ENCODE data around the gene ZNF19. TPM values are rescaled to one million over a fixed set of nuclear protein-coding genes. Genes with fewer than 3 reads are reported as not detected.

The ZNF19 gene
- polyA plus RNA-seq, 2 of the 4 experiments (the other 2 are of a cell fraction): 2.4 to 3.9 TPM

DNA sequence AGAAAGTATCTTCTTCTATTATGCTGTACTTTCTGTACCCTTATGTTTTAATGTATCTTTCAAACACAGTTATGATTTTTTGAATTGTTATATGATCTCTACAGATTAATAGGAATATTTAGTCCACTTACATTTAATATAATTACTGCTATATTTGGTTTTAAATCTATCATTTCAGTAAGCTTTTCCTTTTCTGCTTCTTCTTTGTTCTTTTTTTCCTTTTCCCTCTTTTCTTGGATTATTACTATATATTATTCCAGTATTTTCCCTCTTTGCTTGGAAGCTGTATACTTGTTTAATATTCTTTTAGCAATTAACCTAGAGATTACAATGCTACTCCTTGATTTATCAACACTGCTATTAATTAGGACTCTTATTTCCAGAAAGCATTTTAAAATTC lies 60.7 kb downstream of the ZNF19 start:
- CTCF ChIA-PET: interaction anchor here (1.0 to 2.5 kb wide), 5 partner anchors 12 to 182 kb away, joined by 3 to 18 read pairs (median 5); partner anchors contain the start of gene CALB2
- Histone ChIP-seq H3K4me3 (no peak overlapping the region), H3K27ac (no peak overlapping the region), H3K4me1 (peaks cover 5% of the 10 kb centered on the region; the same call in 1 of the 3 replicates), H3K9me3 (peaks cover 14% of the 10 kb centered on the region; the same call in 2 of the 3 replicates), H3K4me2 (no peak overlapping the region)
- TF ChIP-seq EP300 (IDR thresholded peaks at IDR 0.05) (no peak), NFE2L2 (conservative IDR thresholded peaks at IDR 0.05; ENCODE audit: low read length) (no peak), ZNF302 (CRISPR knock-in tag; IDR thresholded peaks at IDR 0.05) (no peak), HDAC2 (IDR thresholded peaks at IDR 0.05) (no peak), EHF (CRISPR knock-in tag; IDR thresholded peaks at IDR 0.05) (no peak), CBX8 (IDR thresholded peaks at IDR 0.05) (no peak), MYC (IDR thresholded peaks at IDR 0.05; ENCODE audit: borderline replicate concordance, low read length) (no peak)
- TF ChIP-seq, protein P1, sequence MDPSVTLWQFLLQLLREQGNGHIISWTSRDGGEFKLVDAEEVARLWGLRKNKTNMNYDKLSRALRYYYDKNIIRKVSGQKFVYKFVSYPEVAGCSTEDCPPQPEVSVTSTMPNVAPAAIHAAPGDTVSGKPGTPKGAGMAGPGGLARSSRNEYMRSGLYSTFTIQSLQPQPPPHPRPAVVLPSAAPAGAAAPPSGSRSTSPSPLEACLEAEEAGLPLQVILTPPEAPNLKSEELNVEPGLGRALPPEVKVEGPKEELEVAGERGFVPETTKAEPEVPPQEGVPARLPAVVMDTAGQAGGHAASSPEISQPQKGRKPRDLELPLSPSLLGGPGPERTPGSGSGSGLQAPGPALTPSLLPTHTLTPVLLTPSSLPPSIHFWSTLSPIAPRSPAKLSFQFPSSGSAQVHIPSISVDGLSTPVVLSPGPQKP (IDR thresholded peaks at IDR 0.05; ENCODE audit: low read depth, low read length): no peak
- TF ChIP-seq, protein P2, sequence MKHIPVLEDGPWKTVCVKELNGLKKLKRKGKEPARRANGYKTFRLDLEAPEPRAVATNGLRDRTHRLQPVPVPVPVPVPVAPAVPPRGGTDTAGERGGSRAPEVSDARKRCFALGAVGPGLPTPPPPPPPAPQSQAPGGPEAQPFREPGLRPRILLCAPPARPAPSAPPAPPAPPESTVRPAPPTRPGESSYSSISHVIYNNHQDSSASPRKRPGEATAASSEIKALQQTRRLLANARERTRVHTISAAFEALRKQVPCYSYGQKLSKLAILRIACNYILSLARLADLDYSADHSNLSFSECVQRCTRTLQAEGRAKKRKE (CRISPR knock-in tag; IDR thresholded peaks at IDR 0.05; ENCODE audit: low read depth): no peak
- POLR2A ChIA-PET: interaction anchor here (1.4 kb wide), 1 partner anchor 34 kb away, joined by 4 read pairs; the partner anchor contains the start of gene ZNF23
- no peak for ATAC-seq
- DNase-seq (ENCODE audit: low read depth in 1 of 2, low spot score in 1 of 2): no peak
- FAIRE-seq: no peak

DNA sequence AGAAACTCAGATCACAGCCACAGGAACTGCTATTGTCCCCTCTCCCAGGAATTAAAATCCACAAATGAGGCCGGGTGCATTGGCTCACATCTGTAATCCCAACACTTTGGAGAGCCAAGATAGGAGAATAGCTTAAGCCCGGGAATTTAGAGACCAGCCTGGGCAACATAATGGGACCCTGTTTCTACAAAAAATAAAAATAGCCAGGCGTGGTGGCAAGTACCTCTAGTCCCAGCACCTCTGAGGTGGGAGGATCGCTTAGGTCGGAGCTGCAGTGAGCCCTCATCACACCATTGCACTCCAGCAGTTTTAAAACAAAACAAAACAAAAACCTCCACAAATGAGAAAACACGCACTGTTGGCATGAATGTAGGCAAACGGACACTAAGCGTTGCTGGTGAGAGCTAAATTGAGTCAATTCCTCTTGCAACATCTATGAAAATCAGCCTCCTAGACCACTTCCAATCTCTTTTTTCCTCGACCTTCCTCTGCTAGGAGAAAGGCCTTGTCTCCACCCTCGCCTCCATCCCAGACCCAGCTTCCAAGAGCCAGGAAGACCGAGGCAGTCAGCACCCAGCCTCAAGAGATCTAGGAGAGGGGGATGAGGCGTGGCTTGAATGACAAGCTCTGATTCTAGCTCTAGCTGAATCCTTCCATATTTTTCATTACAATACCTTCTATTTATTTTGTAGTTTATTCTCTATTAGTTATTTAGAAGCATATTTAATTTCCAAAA lies 62.1 kb downstream of the ZNF19 start:
- ATAC-seq (no peak; a peak in 3 of 6 replicates), FAIRE-seq (no peak), DNase-seq (ENCODE audit: low read depth in 1 of 2, low spot score in 1 of 2) (peak in 1 of 2 experiments; percentile 52)
- POLR2A ChIA-PET: interaction anchor here (1.0 to 2.3 kb wide), 2 partner anchors 35 to 138 kb away, joined by 5 to 18 read pairs; partner anchors contain the start of gene ZNF23
- CTCF ChIA-PET: interaction anchor here (0.9 to 2.3 kb wide), 4 partner anchors 14 to 184 kb away, joined by 3 to 11 read pairs (median 4); no protein-coding TSS in a partner anchor
- Histone ChIP-seq H3K27ac (peak overlapping the region in 1 of 2 experiments; percentile 36; a peak in 2 of 6 replicates), H3K4me3 (no peak overlapping the region; the same call in 2 of the 3 replicates), H3K4me1 (peaks cover 5% of the 10 kb centered on the region; the same call in 1 of the 3 replicates), H3K4me2 (peak overlapping the region; percentile 80), H3K9me3 (peaks cover 14% of the 10 kb centered on the region; the same call in 2 of the 3 replicates)
- TF ChIP-seq KDM1A (IDR thresholded peaks at IDR 0.05; ENCODE audit: low read depth): 0 out of 2 replicates have a peak, but pooled peaks have one; percentile 22
- TF ChIP-seq JUN (IDR thresholded peaks at IDR 0.05): 0 out of 5 replicates have a peak, but pooled peaks of 1 of the 2 experiments have one; percentile 14
- TF ChIP-seq FOSB (CRISPR knock-in tag; IDR thresholded peaks at IDR 0.05): peak; percentile 91; the same call in 1 of the 2 replicates
- TF ChIP-seq GATA3 (IDR thresholded peaks at IDR 0.05; ENCODE audit: borderline replicate concordance): no peak; the same call in 1 of the 2 replicates
- 6% methylated on average over 12 of the region's 12 CpGs for WGBS (ENCODE audit: missing lambda C conversion rate)

DNA sequence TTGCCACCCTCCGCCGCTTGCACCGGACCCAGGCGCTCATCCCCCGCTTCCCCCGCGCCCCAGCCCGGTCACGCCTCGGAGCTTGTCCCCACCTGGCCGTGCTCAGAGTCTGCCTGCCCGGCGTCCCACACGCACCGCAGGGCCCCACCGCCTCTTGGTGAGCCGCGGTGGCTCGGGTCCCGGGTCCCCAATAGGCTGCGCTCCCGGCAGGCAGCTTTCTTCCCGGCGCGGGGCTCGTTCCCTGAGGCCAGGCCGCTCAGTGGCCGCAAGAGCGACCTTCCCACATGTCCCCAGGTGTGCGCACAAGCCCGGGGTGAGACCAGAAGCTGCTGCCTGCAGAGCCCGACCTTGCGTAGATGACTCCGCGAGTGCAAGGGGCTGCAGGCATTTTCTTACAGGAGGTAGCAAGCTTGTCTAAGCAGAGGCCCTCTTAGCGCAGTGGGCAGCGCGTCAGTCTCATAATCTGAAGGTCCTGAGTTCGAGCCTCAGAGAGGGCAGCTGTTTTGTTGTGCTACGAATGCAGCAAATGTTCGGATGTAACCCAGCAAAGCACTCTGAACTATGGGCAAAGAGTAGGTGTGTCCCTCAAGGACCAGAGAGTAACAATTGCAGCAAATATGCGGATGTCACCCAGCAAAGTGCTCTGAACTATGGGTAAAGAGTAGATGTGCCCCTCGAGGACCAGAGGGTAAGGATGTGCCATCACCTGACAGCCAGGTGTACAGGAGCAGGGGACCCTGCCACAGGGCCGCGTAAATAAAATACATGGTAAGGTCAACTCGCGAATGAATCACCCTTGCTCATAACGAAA lies 62.9 kb downstream of the ZNF19 start:
- ATAC-seq: peak; percentile 94 to 97
- peak; percentile 99 for FAIRE-seq
- ChIA-PET CTCF (interaction anchor here (1.2 to 2.3 kb wide), 3 partner anchors 13 to 184 kb away, joined by 3 to 11 read pairs (median 6); no protein-coding TSS in a partner anchor), POLR2A (interaction anchor here (1.0 to 2.3 kb wide), 2 partner anchors 36 to 139 kb away, joined by 5 to 18 read pairs; partner anchors contain the start of gene ZNF23)
- peak overlapping the region; percentile 50 for H3K4me3 ChIP-seq
- peak; percentile 97 to 98 for DNase-seq (ENCODE audit: low read depth in 1 of 2, low spot score in 1 of 2)
- H3K4me2 ChIP-seq: peak overlapping the region; percentile 80
- H3K4me1 ChIP-seq: peaks cover 5% of the 10 kb centered on the region; the same call in 1 of the 3 replicates
- 13% methylated on average over 18 of the region's 48 CpGs for WGBS (ENCODE audit: missing lambda C conversion rate)
- peak overlapping the region; percentile 18 to 69; a peak in 2 of 6 replicates for H3K27ac ChIP-seq
- H3K9me3 ChIP-seq: peaks cover 14% of the 10 kb centered on the region; the same call in 2 of the 3 replicates
- peak; percentile 94 for TF ChIP-seq SREBF2 (IDR thresholded peaks at IDR 0.05)
- TF ChIP-seq, protein P2 (CRISPR knock-in tag; IDR thresholded peaks at IDR 0.05; ENCODE audit: low read depth): no peak; the same call in 1 of the 2 replicates
- no peak for TF ChIP-seq SMC3 (IDR thresholded peaks at IDR 0.05)
- no peak for TF ChIP-seq HOXB5 (CRISPR knock-in tag; IDR thresholded peaks at IDR 0.05)
- TF ChIP-seq HEYL (CRISPR knock-in tag; IDR thresholded peaks at IDR 0.05): no peak
- TF ChIP-seq ESRRA (IDR thresholded peaks at IDR 0.05; ENCODE audit: borderline replicate concordance, low read length): peak; percentile 58; the same call in 1 of the 2 replicates
- 0 out of 2 replicates have a peak, but pooled peaks have one; percentile 27 for TF ChIP-seq EHF (CRISPR knock-in tag; IDR thresholded peaks at IDR 0.05)
- TF ChIP-seq MAZ (IDR thresholded peaks at IDR 0.05; ENCODE audit: borderline replicate concordance, low read depth, low read length): no peak
- TF ChIP-seq MAFK (IDR thresholded peaks at IDR 0.05; ENCODE audit: partially characterized antibody): no peak
- TF ChIP-seq TFCP2L1 (CRISPR knock-in tag; IDR thresholded peaks at IDR 0.05): peak; percentile 92
- peak; percentile 85; the same call in 1 of the 2 replicates for TF ChIP-seq TP53 (CRISPR knock-in tag; IDR thresholded peaks at IDR 0.05)
- TF ChIP-seq RARB (CRISPR knock-in tag; IDR thresholded peaks at IDR 0.05): peak; percentile 92
- no peak for TF ChIP-seq RNF2 (IDR thresholded peaks at IDR 0.05; ENCODE audit: borderline replicate concordance, low read depth)
- TF ChIP-seq RCOR1 (IDR thresholded peaks at IDR 0.05; ENCODE audit: low read depth, low read length): no peak
- no peak for TF ChIP-seq CHD4 (IDR thresholded peaks at IDR 0.05; ENCODE audit: borderline replicate concordance)
- TF ChIP-seq JUN (IDR thresholded peaks at IDR 0.05): peak; percentile 37 to 59; a peak in 2 of 5 replicates
- TF ChIP-seq ZC3H11A (IDR thresholded peaks at IDR 0.05): no peak
- peak; percentile 5; the same call in 1 of the 2 replicates for TF ChIP-seq FOSL2 (IDR thresholded peaks at IDR 0.05)
- peak; percentile 56; the same call in 1 of the 2 replicates for TF ChIP-seq FOSL2 (CRISPR knock-in tag; IDR thresholded peaks at IDR 0.05)
- TF ChIP-seq CBX8 (IDR thresholded peaks at IDR 0.05): no peak
- TF ChIP-seq HDAC2 (IDR thresholded peaks at IDR 0.05): no peak
